Measurements from ENCODE around the gene CACNA1C. TPM values are rescaled to one million over a fixed set of nuclear protein-coding genes. Genes with fewer than 3 reads are reported as not detected.

Gene CACNA1C
- total RNA-seq, 1 experiment from 2014 or later: not detected

GRCh38 chr12:2533036-2533435 lies 480.2 kb downstream of the CACNA1C start:
- Histone ChIP-seq H3K4me2 (no peak overlapping the region), H3K27ac (no peak overlapping the region), H3F3A (ENCODE audit: insufficient read depth, low read depth) (no peaks in the 10 kb centered on the region), H3K27me3 (ENCODE audit: insufficient read depth, low read depth) (peaks cover 54% of the 10 kb centered on the region), H4K20me1 (ENCODE audit: insufficient read depth) (peaks cover 5% of the 10 kb centered on the region; the same call in 1 of the 2 replicates), H3K79me2 (ENCODE audit: low read depth) (no peaks in the 10 kb centered on the region), H3K4me1 (replicated peaks; ENCODE audit: insufficient read depth) (no peaks in the 10 kb centered on the region), H3K9me3 (ENCODE audit: insufficient read depth, low read depth) (no peaks in the 10 kb centered on the region), H3K4me3 (no peak overlapping the region), H3K36me3 (ENCODE audit: low read depth) (no peaks in the 10 kb centered on the region), H2AFZ (no peak overlapping the region), H3K9me2 (ENCODE audit: insufficient read depth) (no peaks in the 10 kb centered on the region)
- intact Hi-C loops (cut with micrococcal nuclease; ENCODE audit: unreplicated experiment): no loop called here
- POLR2A ChIA-PET (ENCODE audit: unreplicated experiment): no interaction called here
- CTCF ChIA-PET: no interaction called here
- BruUV-seq (replicated peaks): no TSS peak
- DNase-seq: no peak
- no peak for TF ChIP-seq CTCF (conservative IDR thresholded peaks at IDR 0.05)
- no peak for TF ChIP-seq EZH2 (IDR thresholded peaks at IDR 0.05; ENCODE audit: low read depth)

- POLR2A ChIA-PET (ENCODE audit: unreplicated experiment): no interaction called here
- no peak overlapping the region for H3K4me3 ChIP-seq
- no peaks in the 10 kb centered on the region for H3K36me3 ChIP-seq (ENCODE audit: low read depth)
- H3K27ac ChIP-seq: no peak overlapping the region
- no peaks in the 10 kb centered on the region for H3K9me3 ChIP-seq (ENCODE audit: insufficient read depth, low read depth)
- no peaks in the 10 kb centered on the region for H3K79me2 ChIP-seq (ENCODE audit: low read depth)
- no peak overlapping the region for H2AFZ ChIP-seq
- no peaks in the 10 kb centered on the region for H3F3A ChIP-seq (ENCODE audit: insufficient read depth, low read depth)
- no peaks in the 10 kb centered on the region for H3K9me2 ChIP-seq (ENCODE audit: insufficient read depth)
- CTCF ChIA-PET: no interaction called here
- H3K4me2 ChIP-seq: no peak overlapping the region
- TF ChIP-seq CTCF (conservative IDR thresholded peaks at IDR 0.05) (no peak), EZH2 (IDR thresholded peaks at IDR 0.05; ENCODE audit: low read depth) (no peak)
- H3K27me3 ChIP-seq (ENCODE audit: insufficient read depth, low read depth): peaks cover 28% of the 10 kb centered on the region
- peaks cover 5% of the 10 kb centered on the region; the same call in 1 of the 2 replicates for H4K20me1 ChIP-seq (ENCODE audit: insufficient read depth)
- intact Hi-C loops (cut with micrococcal nuclease; ENCODE audit: unreplicated experiment): no loop called here
- no peaks in the 10 kb centered on the region for H3K4me1 ChIP-seq (replicated peaks; ENCODE audit: insufficient read depth)
- no TSS peak for BruUV-seq (replicated peaks)
- DNase-seq: no peak
Observed at GRCh38 chr12:2535583-2536204, 482.9 kb downstream of the CACNA1C start.

GRCh38 chr12:2536724-2537123 lies 483.9 kb downstream of the CACNA1C start:
- Histone ChIP-seq H3K4me1 (replicated peaks; ENCODE audit: insufficient read depth) (no peaks in the 10 kb centered on the region), H3K79me2 (ENCODE audit: low read depth) (no peaks in the 10 kb centered on the region), H3K36me3 (ENCODE audit: low read depth) (no peaks in the 10 kb centered on the region), H3K27me3 (ENCODE audit: insufficient read depth, low read depth) (peaks cover 17% of the 10 kb centered on the region), H3K27ac (no peak overlapping the region), H3K9me2 (ENCODE audit: insufficient read depth) (no peaks in the 10 kb centered on the region), H3K4me2 (no peak overlapping the region), H3K4me3 (no peak overlapping the region), H2AFZ (no peak overlapping the region), H3K9me3 (ENCODE audit: insufficient read depth, low read depth) (no peaks in the 10 kb centered on the region), H3F3A (ENCODE audit: insufficient read depth, low read depth) (no peaks in the 10 kb centered on the region), H4K20me1 (ENCODE audit: insufficient read depth) (peaks cover 5% of the 10 kb centered on the region; the same call in 1 of the 2 replicates)
- TF ChIP-seq EZH2 (IDR thresholded peaks at IDR 0.05; ENCODE audit: low read depth) (no peak), CTCF (conservative IDR thresholded peaks at IDR 0.05) (no peak)
- ChIA-PET POLR2A (ENCODE audit: unreplicated experiment) (no interaction called here), CTCF (no interaction called here)
- no TSS peak for BruUV-seq (replicated peaks)
- DNase-seq: no peak
- intact Hi-C loops (cut with micrococcal nuclease; ENCODE audit: unreplicated experiment): no loop called here

All from PC-9 (cell line).